Mucosa of rectum (tissue), 2 donors: ENCODE measurements around the gene SLC25A36.

ENCODE experiments used
- H3K27ac ChIP-seq, 2 donors: one replicate each; pipeline ENCODE4 v1.7.0; 2013; ENCODE audit warnings: inconsistent platforms in 2 of 2, low read depth in 2 of 2, low read length in 2 of 2
- H3K27me3 ChIP-seq, 2 donors: one replicate each; pipeline ENCODE4 v1.7.0; 2013; ENCODE audit warnings: low read length in 2 of 2; ENCODE audit not compliant: control insufficient read depth in 2 of 2, insufficient read depth in 2 of 2
- H3K36me3 ChIP-seq, 2 donors: one replicate each; pipeline ENCODE4 v1.7.0; 2013; ENCODE audit warnings: low read length in 2 of 2; ENCODE audit not compliant: control insufficient read depth in 2 of 2, insufficient read depth in 2 of 2
- H3K4me1 ChIP-seq, 2 donors: one replicate each; pipeline ENCODE4 v1.7.0; 2013; ENCODE audit warnings: low read length in 2 of 2, mild to moderate bottlenecking in 1 of 2; ENCODE audit not compliant: control insufficient read depth in 2 of 2, insufficient read depth in 2 of 2
- H3K4me3 ChIP-seq, 2 donors: one replicate each; pipeline ENCODE4 v1.7.0; 2013; ENCODE audit warnings: low read length in 2 of 2
- H3K9ac ChIP-seq, 2 donors: one replicate each; pipeline ENCODE4 v1.7.0; 2013; ENCODE audit warnings: low read length in 2 of 2, low read depth in 1 of 2, mild to moderate bottlenecking in 1 of 2
- H3K9me3 ChIP-seq, 2 donors: one replicate each; pipeline ENCODE4 v1.7.0; 2013; ENCODE audit warnings: low read length in 2 of 2; ENCODE audit not compliant: control insufficient read depth in 2 of 2
- donor health status: healthy.
- donor health status: Normal muscosa, but diverticular disease.

SLC25A36 gene

DNA sequence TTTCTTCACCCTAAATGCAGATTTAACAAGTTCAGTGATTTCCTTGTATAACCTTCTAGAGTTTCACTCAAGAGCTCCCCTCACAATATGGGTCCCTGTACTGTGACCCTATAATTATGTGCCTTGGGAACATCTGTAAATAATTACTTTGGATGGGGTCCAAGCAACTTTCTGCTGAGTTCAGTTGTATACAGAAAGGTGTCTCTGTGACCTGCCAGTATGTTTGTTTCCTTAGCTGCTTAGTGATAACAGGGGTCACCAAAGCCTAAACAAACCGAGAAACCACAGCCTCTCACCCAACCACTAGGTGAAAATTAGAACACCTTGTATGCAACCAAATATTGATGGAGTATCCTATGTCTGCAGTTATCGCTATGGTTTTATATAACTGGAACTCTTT is 29.8 kb upstream of the SLC25A36 start:
- Histone ChIP-seq H3K27ac (no peak overlapping the region), H3K4me1 (no peaks in the 10 kb centered on the region), H3K9ac (no peak overlapping the region), H3K9me3 (no peaks in the 10 kb centered on the region), H3K4me3 (no peak overlapping the region), H3K36me3 (no peaks in the 10 kb centered on the region), H3K27me3 (no peaks in the 10 kb centered on the region)

DNA sequence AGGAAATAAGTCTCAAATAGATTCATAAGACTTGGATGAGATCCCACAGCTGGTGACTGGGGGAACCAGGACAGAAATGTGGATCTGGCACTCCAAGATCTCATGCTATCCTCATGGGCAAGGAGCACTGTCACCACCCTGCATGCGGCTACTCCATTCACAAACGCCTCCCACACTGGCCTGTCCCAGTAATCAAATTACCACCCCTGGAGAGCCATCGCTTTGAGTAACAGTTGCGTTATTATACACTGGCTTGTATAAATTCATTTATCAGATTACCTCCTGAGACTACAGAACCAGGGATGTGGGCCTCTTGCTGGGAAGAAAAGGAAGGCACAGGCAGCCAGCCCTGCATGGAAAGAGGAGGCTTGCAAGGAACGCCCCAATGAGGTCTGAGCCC is 27.9 kb upstream of the SLC25A36 start:
- no peak overlapping the region for H3K27ac ChIP-seq
- H3K4me3 ChIP-seq: no peak overlapping the region

DNA sequence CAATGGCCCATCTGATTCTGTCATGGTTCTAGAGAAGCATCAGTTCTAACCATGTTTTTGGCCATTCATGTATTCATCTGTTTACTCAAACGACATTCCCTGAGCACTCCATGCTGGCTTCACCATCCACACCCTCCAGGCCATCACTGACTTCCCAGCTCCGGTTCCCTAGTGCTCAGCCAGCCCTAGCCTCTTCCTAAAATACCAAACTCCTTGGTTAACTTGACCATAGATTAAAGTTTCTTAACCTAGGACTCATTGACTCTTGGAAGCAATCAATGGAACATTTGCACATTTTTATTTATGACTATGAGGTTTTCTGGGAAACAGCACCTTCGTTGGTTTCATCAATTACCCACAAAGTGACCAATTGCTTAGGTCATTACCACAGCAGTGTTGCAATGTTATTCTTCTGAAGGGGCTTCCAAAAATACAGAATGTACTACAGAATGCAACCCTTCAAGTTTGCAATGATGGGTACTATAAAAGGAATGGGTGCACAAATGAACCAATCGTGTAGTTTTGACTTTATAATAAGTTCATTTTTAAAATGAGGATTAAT is 27.2 kb upstream of the SLC25A36 start:
- no peaks in the 10 kb centered on the region for H3K4me1 ChIP-seq
- H3K9me3 ChIP-seq: no peaks in the 10 kb centered on the region
- no peak overlapping the region for H3K4me3 ChIP-seq
- no peak overlapping the region for H3K27ac ChIP-seq
- H3K27me3 ChIP-seq: no peaks in the 10 kb centered on the region
- no peak overlapping the region for H3K9ac ChIP-seq
- no peaks in the 10 kb centered on the region for H3K36me3 ChIP-seq

More for the DNA sequence above, 27.9 kb upstream of the SLC25A36 start:
- H3K9ac ChIP-seq: no peak overlapping the region
- H3K36me3 ChIP-seq: no peaks in the 10 kb centered on the region
- H3K27me3 ChIP-seq: no peaks in the 10 kb centered on the region
- no peaks in the 10 kb centered on the region for H3K9me3 ChIP-seq
- H3K4me1 ChIP-seq: no peaks in the 10 kb centered on the region

GRCh38 chr3:140916603-140917002 is 25.0 kb upstream of the SLC25A36 start:
- Histone ChIP-seq H3K27ac (no peak overlapping the region), H3K9me3 (no peaks in the 10 kb centered on the region), H3K27me3 (no peaks in the 10 kb centered on the region), H3K4me1 (no peaks in the 10 kb centered on the region), H3K4me3 (no peak overlapping the region), H3K9ac (no peak overlapping the region), H3K36me3 (no peaks in the 10 kb centered on the region)

DNA sequence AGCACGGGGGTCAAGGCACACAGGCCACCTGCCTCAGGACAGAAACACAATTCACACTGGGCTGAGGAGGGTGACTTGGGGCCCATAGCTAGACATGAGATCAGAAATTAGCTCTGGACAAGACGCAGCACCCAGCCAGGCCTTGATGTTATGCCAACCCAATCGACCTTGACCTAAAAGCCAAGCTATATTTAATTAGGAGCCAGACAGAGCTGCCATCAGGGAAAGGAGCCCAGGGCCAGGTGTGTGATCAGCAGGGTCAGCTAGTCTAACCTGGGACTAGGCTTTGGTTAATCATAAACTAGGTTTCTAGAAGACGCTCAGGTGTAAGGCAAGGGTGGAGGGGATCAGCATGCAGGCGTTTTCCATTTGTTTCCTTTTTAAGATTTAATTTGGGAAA is 23.9 kb upstream of the SLC25A36 start:
- Histone ChIP-seq H3K36me3 (no peaks in the 10 kb centered on the region), H3K9me3 (no peaks in the 10 kb centered on the region), H3K9ac (no peak overlapping the region), H3K4me1 (no peaks in the 10 kb centered on the region), H3K4me3 (no peak overlapping the region), H3K27me3 (no peaks in the 10 kb centered on the region), H3K27ac (no peak overlapping the region)

GRCh38 chr3:140920029-140920428 is 21.6 kb upstream of the SLC25A36 start:
- no peak overlapping the region for H3K4me3 ChIP-seq
- no peaks in the 10 kb centered on the region for H3K9me3 ChIP-seq
- no peaks in the 10 kb centered on the region for H3K36me3 ChIP-seq
- no peak overlapping the region for H3K9ac ChIP-seq
- no peaks in the 10 kb centered on the region for H3K4me1 ChIP-seq
- no peaks in the 10 kb centered on the region for H3K27me3 ChIP-seq
- H3K27ac ChIP-seq: no peak overlapping the region

DNA sequence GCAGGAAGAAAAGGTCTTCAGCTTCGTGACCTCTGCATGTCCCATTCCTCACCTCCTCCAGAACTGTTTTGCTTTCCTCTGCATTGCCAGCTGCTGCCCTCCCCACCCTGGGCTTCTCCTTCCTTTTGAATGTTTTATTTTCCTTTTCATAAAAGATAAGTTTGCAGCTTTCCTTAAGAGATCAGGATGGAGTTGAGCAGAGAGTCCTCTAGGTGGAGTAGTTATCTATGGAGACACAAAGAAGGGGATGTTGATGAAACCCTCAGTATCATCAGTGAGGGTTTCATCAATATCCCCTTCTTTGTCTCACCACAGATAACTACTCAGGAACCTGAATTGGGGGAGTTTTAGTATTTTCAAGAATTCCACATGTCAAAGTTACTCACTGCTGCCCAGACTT is 19.0 kb upstream of the SLC25A36 start:
- Histone ChIP-seq H3K27me3 (no peaks in the 10 kb centered on the region), H3K9me3 (no peaks in the 10 kb centered on the region), H3K36me3 (no peaks in the 10 kb centered on the region), H3K4me1 (no peaks in the 10 kb centered on the region), H3K4me3 (no peak overlapping the region), H3K9ac (no peak overlapping the region), H3K27ac (no peak overlapping the region)

- H3K9me3 ChIP-seq: no peaks in the 10 kb centered on the region
- H3K9ac ChIP-seq: no peak overlapping the region
- no peaks in the 10 kb centered on the region for H3K27me3 ChIP-seq
- H3K27ac ChIP-seq: no peak overlapping the region
- no peaks in the 10 kb centered on the region for H3K4me1 ChIP-seq
- H3K4me3 ChIP-seq: no peak overlapping the region
- H3K36me3 ChIP-seq: no peaks in the 10 kb centered on the region
Observed at GRCh38 chr3:140924097-140924873, 17.4 kb upstream of the SLC25A36 start.

- Histone ChIP-seq H3K27me3 (no peaks in the 10 kb centered on the region), H3K9me3 (no peaks in the 10 kb centered on the region), H3K36me3 (no peaks in the 10 kb centered on the region), H3K27ac (no peak overlapping the region), H3K4me3 (no peak overlapping the region), H3K4me1 (no peaks in the 10 kb centered on the region), H3K9ac (no peak overlapping the region)
Observed at GRCh38 chr3:140927279-140928069, 14.2 kb upstream of the SLC25A36 start.

- no peaks in the 10 kb centered on the region for H3K36me3 ChIP-seq
- H3K4me1 ChIP-seq: no peaks in the 10 kb centered on the region
Observed at GRCh38 chr3:140929446-140929845, 12.2 kb upstream of the SLC25A36 start.

More at GRCh38 chr3:140929446-140929845, 12.2 kb upstream of the SLC25A36 start:
- no peak overlapping the region for H3K4me3 ChIP-seq
- no peak overlapping the region for H3K9ac ChIP-seq
- no peaks in the 10 kb centered on the region for H3K9me3 ChIP-seq
- peaks cover 0 to 2% of the 10 kb centered on the region in 2 donors for H3K27me3 ChIP-seq
- H3K27ac ChIP-seq: no peak overlapping the region
